SU-DHL-6 (cell line): ENCODE data around the gene FANCC.

Experiments used
- EZH2phosphoT487 ChIP-seq: fragments of 200-600 bp; sonication (generic), shearing (Covaris generic); conservative IDR thresholded peaks from 2 replicates; pipeline ENCODE4 v1.6.1; 2018; ENCODE audit warnings: mild to moderate bottlenecking, antibody characterized with exemption, low read length, moderate library complexity, mixed read lengths
- TF ChIP-seq, protein P1 (sequence below): fragments of 200-600 bp; sonication (generic); IDR thresholded peaks from one replicate; pipeline ENCODE4 v1.5.1; 2017; ENCODE audit warnings: antibody characterized with exemption, mild to moderate bottlenecking, low read length, moderate library complexity; ENCODE audit not compliant: insufficient read depth, poor library complexity, severe bottlenecking

GRCh38 chr9:95060916-95061315 is 256.6 kb downstream of the FANCC start:
- TF ChIP-seq, protein P1, sequence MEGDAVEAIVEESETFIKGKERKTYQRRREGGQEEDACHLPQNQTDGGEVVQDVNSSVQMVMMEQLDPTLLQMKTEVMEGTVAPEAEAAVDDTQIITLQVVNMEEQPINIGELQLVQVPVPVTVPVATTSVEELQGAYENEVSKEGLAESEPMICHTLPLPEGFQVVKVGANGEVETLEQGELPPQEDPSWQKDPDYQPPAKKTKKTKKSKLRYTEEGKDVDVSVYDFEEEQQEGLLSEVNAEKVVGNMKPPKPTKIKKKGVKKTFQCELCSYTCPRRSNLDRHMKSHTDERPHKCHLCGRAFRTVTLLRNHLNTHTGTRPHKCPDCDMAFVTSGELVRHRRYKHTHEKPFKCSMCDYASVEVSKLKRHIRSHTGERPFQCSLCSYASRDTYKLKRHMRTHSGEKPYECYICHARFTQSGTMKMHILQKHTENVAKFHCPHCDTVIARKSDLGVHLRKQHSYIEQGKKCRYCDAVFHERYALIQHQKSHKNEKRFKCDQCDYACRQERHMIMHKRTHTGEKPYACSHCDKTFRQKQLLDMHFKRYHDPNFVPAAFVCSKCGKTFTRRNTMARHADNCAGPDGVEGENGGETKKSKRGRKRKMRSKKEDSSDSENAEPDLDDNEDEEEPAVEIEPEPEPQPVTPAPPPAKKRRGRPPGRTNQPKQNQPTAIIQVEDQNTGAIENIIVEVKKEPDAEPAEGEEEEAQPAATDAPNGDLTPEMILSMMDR: no peak
- TF ChIP-seq EZH2phosphoT487: no peak
